HPDE6-E6E7 (cell line): ENCODE measurements around the gene CMTM5.

Experiments
- DNase-seq: peaks from one replicate; pipeline ENCODE4 v3.0.0; 2011; ENCODE audit warnings: missing footprints; ENCODE audit errors: extremely low spot score

The CMTM5 gene, protein sequence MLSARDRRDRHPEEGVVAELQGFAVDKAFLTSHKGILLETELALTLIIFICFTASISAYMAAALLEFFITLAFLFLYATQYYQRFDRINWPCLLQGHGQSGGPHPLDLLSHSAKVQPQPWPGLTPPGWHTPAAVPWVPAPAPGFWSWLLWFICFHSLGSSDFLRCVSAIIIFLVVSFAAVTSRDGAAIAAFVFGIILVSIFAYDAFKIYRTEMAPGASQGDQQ

DNA sequence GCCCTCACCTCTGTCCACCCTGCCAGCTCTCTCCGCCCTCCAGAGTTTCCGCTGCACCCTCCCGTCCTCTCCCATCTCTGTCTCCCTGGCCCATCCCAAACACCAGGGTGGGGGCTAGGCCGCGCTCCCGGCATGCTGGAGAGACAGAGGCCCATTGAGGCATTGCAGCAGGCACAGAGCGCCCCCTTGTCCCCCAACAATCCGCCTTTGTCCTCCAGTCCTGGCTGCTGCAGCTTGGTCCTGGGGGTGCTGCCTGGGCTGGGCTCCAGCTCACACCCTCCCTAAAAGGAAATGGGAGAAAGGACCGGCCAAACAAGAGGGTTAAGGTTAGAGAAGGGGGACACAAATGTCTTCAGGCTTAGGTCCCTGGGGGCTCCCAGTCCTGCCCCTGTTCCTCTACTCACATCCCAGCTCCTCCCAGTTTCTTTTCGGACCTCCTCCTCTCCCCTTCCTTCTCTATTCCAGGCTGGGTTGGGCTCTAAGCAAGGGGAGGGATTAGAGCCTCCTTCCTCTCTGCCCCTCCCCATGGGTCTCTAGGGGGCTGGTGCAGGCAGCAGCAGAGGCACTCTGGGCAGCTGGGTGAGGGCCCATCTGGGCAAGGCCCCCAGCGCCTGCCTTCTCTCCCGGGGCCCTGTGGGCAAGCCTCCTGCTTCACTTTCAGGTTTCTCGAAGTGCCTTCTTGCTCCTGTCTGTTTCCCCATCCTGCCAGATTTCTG, at the start of gene CMTM5:
Gene CMTM5 (plus strand): TSS at position 565 of the 716 bp plus-strand sequence. CDS start 206 bp downstream, outside the sequence.
- DNase-seq = no peak

DNA sequence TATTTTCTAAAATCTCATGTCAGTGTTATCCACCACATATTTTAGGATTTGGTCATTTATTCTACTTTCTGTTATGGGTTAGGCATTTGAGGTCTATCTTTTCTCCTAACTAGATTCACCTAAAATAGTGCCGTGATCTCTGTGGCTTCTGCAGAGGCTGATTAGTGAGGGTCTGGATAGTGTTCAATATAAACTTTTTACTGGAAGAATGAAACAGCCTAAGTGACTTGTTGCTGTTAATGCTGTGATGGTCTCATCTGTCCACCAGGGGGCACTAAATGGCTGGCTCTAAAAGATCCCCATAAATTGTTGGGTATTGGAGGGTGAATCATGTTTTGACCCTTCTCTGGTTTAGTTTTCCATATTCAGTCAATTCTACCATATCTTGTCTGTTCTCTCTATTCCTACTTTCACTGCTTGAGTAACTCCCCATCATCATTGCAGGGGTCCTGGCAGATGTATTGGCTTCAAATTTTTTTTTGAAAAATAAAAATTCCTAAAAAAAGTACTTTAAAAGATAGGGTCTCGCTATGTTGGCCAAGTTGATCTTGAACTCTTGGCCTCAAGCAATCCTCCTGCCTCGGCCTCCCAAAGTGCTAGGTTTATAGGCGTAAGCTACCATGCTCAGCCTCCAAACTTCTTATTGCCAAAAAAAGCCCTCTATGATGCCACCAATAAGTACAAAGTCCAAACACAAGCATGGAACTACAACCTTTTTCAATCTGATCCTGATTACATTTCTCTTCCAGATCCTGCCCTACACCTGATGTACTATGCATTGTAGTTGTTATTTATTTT, 48.7 kb upstream of the CMTM5 start:
- DNase-seq = peak; percentile 66

- DNase-seq = no peak
These were observed 41.2 kb upstream of the CMTM5 start for GRCh38 chr14:23335623-23336022.

GRCh38 chr14:23339506-23340268, 37.2 kb upstream of the CMTM5 start:
- DNase-seq = no peak

GRCh38 chr14:23344481-23344880, 32.4 kb upstream of the CMTM5 start:
- no peak for DNase-seq

DNA sequence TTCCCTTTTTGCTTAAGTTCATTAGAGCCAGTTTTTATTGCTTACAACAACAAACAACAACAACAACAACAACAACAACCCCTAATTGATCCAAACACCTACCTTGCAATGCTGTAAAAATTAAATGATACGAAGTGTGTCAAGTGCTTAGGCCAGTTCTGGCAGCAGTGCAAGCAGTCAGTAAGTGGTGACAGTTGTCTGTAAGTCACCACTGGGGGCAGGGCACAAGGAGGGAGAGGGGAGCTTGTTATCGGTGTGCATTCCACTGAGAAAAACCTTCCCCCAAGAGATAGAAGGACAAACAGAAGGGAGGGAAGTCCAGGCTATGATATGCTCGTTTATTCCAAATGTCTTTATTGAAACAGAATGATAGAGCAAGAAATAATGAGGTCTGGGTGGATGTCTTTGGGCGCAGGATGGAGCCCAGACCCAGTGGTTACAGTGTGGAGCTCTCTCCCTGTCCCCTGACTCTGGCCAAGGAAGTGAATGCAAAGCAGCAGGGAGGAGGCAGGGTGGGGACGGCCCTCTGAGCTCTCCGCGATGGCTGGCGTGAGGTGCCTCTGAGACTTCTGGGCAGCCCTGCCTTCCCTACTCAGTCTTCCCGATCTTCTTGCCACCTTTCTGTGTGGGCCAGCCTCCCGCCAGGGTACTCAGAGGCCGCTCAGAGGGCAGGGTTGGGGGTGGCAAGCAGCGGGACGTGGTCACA, 30.7 kb upstream of the CMTM5 start:
- no peak for DNase-seq

GRCh38 chr14:23346693-23347405, 30.0 kb upstream of the CMTM5 start:
- no peak for DNase-seq

DNA sequence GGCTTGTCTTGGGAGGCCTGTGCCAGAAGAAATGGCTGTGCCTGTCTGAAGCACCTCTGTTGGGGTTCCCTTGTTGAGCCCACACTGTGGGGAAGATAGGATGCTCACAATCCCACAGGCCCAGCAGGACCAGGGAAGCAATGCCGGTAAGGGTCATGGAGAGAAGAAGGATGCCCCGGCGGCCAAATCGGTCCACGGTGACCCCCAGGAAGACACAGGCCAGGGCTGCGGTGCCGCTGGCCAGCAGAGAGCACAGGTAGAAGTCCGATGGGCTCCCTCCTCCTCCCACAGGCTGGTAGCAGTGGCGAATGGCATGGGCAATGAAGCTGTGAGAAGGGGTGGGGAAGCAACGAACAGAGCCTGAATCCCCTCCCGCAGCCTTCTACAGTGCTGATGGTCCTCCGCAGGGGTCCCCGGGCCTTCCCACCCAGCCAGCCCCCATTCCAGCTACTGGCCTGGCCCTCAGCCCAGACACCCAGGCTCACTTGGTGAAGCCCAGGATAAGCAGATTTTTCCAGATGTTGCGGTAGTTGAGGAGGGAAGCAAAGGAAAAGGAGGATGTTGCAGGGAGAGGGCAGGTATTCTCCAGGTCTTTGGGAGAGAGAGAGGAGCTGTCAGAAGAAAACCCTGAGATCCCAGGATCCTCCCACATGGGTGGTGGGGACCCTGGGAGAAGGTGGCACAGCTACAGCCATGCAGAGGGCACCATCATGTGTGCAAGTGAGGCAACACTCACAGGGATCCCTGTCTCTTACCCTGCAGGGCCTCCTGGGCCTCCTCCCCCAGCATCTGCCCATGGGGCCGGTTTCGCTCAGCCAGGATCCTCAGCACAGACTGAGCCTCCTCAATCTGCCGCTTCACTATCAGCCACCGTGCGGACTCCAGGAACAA, 29.2 kb upstream of the CMTM5 start:
- no peak for DNase-seq

GRCh38 chr14:23348297-23348655, 28.6 kb upstream of the CMTM5 start:
- no peak for DNase-seq

- DNase-seq = no peak
These were observed 27.5 kb upstream of the CMTM5 start for GRCh38 chr14:23349156-23349845.

DNA sequence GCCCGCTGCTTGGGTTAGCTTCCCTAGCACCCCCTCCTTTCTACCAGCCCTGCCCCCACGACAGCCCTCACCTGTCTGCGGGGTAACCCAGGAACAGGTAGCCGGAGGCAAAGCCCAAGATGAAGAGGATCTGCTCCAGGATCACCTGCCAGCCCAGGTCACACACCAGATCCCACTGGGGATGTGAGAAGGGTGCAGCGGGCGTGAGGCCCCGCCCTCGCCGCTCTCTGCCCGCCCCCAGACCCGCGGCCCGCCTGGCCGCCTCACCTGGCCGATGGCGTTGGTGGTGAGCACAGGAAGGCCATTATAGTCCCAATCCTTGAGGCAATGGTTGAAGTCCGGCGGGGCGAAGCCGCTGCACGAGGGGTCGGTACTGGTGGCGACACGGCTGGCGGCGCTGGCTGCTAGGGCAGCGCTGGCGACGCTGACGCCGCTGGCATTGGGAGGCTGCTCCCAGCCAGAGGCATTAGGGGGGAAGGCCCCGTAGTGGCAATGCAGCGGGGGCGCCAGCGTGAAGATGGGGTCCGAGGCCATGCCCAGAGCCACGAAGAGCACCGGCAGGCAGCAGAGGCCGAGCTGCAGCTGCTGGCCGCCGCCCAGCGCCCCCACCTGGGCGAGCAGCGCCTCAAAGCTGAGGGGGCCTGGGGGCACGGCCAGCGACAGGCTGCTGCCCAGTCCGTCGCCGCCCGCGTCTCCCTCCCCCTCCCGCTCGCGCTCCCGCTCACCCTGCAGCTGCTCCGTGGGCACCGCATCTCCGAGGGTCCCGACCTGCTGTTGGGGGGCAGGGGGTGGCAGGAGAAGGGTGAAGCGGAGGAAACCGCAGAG, 25.0 kb upstream of the CMTM5 start:
- no peak for DNase-seq

DNA sequence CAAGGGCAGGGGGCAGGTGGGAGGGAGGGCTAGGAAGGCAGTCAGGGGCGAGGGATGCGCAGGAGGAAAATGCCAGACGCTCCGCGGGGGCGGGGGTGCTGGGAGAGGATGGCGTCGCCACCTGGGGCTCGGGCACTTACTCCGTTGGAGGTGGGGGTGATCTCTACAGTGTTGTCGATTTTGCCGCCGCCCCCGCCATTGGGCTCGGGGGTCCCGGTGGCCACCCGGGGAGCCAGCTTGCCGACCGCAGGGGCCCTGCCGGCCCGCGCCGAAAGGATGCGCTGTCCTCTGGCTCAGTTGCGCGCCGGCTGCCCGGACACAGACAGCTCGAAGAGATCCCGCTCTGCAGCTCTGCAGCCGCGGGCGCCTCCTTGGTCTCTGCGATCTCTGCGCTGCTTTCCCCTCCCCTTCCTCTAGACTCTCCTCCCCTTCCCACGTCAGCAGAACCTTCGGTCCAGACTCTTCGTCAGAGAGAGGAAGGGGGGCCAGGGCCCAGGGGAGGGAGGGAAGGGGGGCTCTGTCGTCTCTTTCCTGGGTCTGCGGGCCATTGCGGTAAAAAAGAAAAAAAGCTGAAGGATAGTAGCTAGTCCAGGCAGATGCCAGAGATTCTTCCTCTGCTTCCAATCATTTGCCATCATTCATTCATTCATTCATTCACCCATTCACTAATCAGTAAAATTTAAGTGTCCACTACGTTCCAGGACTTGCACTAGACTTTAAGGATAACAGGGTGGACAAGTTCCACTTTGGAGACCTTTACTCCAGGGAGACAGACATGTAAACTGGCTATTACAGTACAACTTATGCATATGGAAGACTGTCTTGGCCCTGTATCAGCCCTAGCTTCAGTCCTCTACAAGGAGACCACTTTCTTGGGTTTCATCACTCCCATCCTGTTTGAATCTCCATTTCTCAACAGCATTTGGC, 24.1 kb upstream of the CMTM5 start, which contains the start of gene SLC22A17:
Gene SLC22A17 (minus strand): TSS at position 382 of the 927 bp plus-strand sequence.
- DNase-seq = peak; percentile 57

DNA sequence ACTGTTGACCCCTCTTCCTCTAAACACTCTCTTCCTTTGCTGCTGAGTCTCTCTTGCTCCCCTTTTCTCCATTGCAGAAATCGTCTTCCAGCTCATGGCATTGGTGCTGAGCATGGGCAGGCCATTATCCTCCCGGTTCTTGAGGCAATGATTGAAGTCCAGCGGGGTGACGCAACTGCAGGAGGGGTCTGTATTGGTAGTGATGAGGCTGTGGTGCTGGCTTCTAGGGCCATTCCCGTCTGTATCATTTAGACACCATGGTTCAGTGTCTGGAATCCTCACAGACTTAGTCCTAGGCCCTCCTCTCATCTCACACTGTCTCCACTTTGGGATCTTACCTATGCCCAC, 23.4 kb upstream of the CMTM5 start:
- no peak for DNase-seq

- no peak for DNase-seq
These were observed 21.9 kb upstream of the CMTM5 start for GRCh38 chr14:23354990-23355389.

DNA sequence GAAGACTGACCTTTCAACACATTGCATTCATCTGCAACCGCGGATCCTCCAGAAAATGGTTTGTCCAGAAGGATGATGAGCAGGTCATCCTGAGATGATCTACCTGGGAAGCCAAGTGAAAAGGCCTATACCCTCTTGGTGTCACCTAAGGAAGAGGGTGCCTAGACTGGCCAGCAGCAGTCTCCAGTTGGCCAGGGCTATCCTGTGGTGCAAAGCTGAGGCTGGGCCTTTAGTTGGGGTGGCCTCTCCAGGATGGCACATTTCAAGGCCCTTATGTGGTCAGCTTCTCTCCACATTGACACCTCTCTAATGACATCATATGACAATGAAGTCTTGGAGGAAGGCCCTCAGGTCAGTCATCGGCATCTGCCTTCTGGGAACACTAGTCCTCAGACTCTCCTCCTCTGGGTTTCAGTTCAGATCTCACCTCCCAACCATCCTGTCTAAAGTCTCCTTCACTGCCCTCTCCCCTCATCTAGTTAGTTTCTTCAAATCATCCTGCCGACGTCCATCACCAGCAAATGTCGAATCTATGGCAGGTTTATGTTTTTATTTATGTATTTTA, 20.9 kb upstream of the CMTM5 start:
- DNase-seq = no peak

DNA sequence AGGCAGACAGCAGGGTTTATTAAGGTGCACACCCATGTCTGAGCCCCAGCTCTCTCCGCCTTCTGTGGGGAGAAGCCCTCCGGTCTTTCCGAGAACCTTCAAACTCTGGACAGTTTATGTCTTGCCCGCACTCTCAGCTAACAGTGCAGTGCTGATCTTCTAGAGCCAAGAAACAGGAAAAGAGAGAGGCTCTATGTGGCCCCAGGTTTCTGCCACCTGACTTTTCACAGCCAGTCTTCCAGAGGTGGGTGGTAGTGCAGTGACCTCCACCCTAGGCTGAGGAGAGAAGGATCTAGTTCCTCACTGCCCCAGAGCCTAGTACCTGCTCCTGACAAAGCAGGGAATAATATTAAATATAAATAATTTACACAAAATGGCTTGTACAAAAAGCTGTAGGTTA, 20.2 kb upstream of the CMTM5 start:
- no peak for DNase-seq

DNA sequence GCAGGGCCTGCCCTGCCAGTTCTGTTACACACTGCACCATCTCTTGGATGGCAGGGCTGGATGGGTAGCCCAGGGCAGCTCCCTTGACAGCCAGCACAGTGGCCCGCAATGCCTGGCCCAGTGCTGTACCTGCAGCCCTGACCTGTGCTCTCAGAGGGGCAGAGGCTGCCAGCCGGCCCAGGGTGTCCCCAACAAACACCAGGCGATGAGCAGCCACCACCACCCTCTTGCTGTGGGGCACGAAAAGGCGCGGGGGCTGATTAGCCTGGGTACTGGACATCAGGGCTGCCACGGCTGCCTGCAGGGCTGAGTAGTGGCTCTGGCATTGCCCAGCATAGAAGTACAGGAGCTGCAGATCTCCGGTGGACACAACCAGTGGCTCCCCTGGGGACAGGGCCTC, 19.6 kb upstream of the CMTM5 start:
- no peak for DNase-seq
